Measurements from ENCODE around the gene MAT2A. TPM values are rescaled to one million over a fixed set of nuclear protein-coding genes. Genes with fewer than 3 reads are reported as not detected.

MAT2A gene
- total RNA-seq, 1 experiment from 2014 or later: 444 TPM

DNA sequence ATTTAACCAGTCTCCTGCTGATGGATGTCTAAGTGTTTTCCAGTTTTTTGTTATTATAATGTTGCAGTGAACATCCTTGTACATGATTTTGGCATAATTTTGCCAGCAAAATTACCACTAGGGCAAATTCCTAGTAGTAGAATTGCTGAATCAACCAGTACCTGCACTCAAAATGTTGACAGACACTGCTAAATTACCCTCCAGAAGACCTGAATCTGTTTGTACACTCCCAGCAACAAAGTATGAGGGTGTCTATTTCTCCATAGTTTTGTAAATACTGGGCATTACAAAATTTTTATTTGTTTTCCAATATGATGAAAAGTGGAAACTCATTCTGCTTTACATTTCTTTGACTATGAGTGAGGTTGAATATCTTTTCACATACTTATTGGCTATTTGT, 11.2 kb upstream of the MAT2A start (continued):
- TF ChIP-seq, protein P1, sequence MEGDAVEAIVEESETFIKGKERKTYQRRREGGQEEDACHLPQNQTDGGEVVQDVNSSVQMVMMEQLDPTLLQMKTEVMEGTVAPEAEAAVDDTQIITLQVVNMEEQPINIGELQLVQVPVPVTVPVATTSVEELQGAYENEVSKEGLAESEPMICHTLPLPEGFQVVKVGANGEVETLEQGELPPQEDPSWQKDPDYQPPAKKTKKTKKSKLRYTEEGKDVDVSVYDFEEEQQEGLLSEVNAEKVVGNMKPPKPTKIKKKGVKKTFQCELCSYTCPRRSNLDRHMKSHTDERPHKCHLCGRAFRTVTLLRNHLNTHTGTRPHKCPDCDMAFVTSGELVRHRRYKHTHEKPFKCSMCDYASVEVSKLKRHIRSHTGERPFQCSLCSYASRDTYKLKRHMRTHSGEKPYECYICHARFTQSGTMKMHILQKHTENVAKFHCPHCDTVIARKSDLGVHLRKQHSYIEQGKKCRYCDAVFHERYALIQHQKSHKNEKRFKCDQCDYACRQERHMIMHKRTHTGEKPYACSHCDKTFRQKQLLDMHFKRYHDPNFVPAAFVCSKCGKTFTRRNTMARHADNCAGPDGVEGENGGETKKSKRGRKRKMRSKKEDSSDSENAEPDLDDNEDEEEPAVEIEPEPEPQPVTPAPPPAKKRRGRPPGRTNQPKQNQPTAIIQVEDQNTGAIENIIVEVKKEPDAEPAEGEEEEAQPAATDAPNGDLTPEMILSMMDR (IDR thresholded peaks at IDR 0.05 in 2 of 3, conservative IDR thresholded peaks at IDR 0.05 in 1 of 3; ENCODE audit: borderline replicate concordance in 1 of 3, insufficient read depth in 1 of 3, low read depth in 2 of 3, low read length in 2 of 3): no peak
- TF ChIP-seq SP1 (IDR thresholded peaks at IDR 0.05; ENCODE audit: low read depth) (no peak), CBX3 (IDR thresholded peaks at IDR 0.05; ENCODE audit: low read depth) (no peak)

GRCh38 chr2:85528355-85528754, 10.6 kb upstream of the MAT2A start:
- CTCF ChIA-PET: no interaction called here
- H3K9me3 ChIP-seq (ENCODE audit: control insufficient read depth in 1 of 2, insufficient read depth in 1 of 2, low read depth in 1 of 2, low read length in 2 of 2): no peaks in the 10 kb centered on the region
- no peak overlapping the region for H3K9ac ChIP-seq (ENCODE audit: low read length)
- BruUV-seq (replicated peaks): no TSS peak
- H3K4me3 ChIP-seq (replicated peaks in 1 of 2; ENCODE audit: low read depth in 1 of 2, low read length in 2 of 2): no peak overlapping the region
- no peak overlapping the region for H3K4me2 ChIP-seq (ENCODE audit: low read length)
- H3K79me2 ChIP-seq (ENCODE audit: insufficient read depth, low read length): no peaks in the 10 kb centered on the region
- H3K9me2 ChIP-seq (ENCODE audit: insufficient read depth): no peaks in the 10 kb centered on the region
- H2AFZ ChIP-seq (ENCODE audit: low read depth, low read length, poor library complexity, severe bottlenecking): no peak overlapping the region
- H3K4me1 ChIP-seq (ENCODE audit: control insufficient read depth in 1 of 2, insufficient read depth in 2 of 2, low read length in 2 of 2): peaks cover 3 to 4% of the 10 kb centered on the region in 2 experiments; a peak in 2 of 4 replicates
- intact Hi-C loops (cut with micrococcal nuclease): no loop called here
- RAD21 ChIA-PET (ENCODE audit: low non-redundant PET in 1 of 2, low total read pairs in 2 of 2, uncharacterized antibody in 2 of 2, unreplicated experiment in 2 of 2): no interaction called here
- no peaks in the 10 kb centered on the region for H3K27me3 ChIP-seq (ENCODE audit: insufficient read depth, low read length)
- DNase-seq (ENCODE audit: low read depth, low spot score) (no peak), ATAC-seq (no peak)
- H4K20me1 ChIP-seq (ENCODE audit: insufficient read depth): no peaks in the 10 kb centered on the region
- TF ChIP-seq SRF (IDR thresholded peaks at IDR 0.05; ENCODE audit: low read depth): no peak
- TF ChIP-seq TCF7L2 (IDR thresholded peaks at IDR 0.05; ENCODE audit: borderline replicate concordance, extremely low read depth, insufficient read depth, insufficient read length): no peak
- TF ChIP-seq ZNF274 (IDR thresholded peaks at IDR 0.05; ENCODE audit: low read depth, low read length): no peak
- TF ChIP-seq, protein P2, sequence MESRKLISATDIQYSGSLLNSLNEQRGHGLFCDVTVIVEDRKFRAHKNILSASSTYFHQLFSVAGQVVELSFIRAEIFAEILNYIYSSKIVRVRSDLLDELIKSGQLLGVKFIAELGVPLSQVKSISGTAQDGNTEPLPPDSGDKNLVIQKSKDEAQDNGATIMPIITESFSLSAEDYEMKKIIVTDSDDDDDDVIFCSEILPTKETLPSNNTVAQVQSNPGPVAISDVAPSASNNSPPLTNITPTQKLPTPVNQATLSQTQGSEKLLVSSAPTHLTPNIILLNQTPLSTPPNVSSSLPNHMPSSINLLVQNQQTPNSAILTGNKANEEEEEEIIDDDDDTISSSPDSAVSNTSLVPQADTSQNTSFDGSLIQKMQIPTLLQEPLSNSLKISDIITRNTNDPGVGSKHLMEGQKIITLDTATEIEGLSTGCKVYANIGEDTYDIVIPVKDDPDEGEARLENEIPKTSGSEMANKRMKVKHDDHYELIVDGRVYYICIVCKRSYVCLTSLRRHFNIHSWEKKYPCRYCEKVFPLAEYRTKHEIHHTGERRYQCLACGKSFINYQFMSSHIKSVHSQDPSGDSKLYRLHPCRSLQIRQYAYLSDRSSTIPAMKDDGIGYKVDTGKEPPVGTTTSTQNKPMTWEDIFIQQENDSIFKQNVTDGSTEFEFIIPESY (IDR thresholded peaks at IDR 0.05; ENCODE audit: extremely low read depth, insufficient replicate concordance, low read length): no peak
- TF ChIP-seq, protein P3, sequence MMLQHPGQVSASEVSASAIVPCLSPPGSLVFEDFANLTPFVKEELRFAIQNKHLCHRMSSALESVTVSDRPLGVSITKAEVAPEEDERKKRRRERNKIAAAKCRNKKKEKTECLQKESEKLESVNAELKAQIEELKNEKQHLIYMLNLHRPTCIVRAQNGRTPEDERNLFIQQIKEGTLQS (IDR thresholded peaks at IDR 0.05): no peak
- no peak for TF ChIP-seq SIN3A (IDR thresholded peaks at IDR 0.05; ENCODE audit: low read depth)
- TF ChIP-seq ZFX (IDR thresholded peaks at IDR 0.05): no peak
- no peak for TF ChIP-seq EGR1 (IDR thresholded peaks at IDR 0.05; ENCODE audit: low read depth)
- no peaks in the 10 kb centered on the region for H3K36me3 ChIP-seq (ENCODE audit: control insufficient read depth in 1 of 2, insufficient read depth in 2 of 2, low read length in 2 of 2)
- H3K27ac ChIP-seq (ENCODE audit: low read depth, low read length): no peak overlapping the region
- POLR2A ChIA-PET: interaction anchor here (1.7 kb wide), 1 partner anchor 10 kb away, joined by 8 read pairs; the partner anchor contains the start of gene MAT2A

All from HCT116 (cell line).